ENCODE results near the gene CPEB2. TPM values are rescaled to one million over a fixed set of nuclear protein-coding genes. Genes with fewer than 3 reads are reported as not detected.

The CPEB2 gene
- total and polyA plus RNA-seq, 10 of the 15 experiments (the other 5 are each of a cell fraction or from before 2014, with no cell fraction given) = 0.73 to 8.3 (median 3.7) TPM

DNA sequence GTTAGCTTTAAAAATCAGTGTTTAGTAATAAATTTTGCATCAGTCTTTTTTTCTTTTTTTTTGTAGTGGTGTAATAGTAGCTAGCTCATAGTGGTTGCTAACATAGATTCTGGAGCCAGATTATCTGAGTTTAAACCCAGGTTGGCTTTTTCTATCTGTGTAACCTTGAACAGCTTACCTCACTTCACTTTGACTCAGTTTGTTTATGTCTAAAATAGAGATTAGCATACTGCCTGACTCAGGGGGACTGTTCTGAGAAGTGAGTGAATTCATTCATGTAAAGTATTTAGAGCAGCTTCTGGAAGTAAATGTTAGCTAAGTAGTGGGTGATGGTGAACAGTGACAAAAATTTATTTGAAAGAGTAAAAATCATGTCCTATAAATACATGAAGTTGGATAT is 32.9 kb downstream of the CPEB2 start:
- ChIA-PET RAD21 (ENCODE audit: unreplicated experiment) (interaction anchor here (1.0 kb wide), 1 partner anchor 11 kb away, joined by 3 read pairs; no protein-coding TSS in a partner anchor), SMC1A (ENCODE audit: uncharacterized antibody, unreplicated experiment) (interaction anchor here (0.9 to 1.7 kb wide), 4 partner anchors 8 to 124 kb away, joined by 3 to 4 read pairs (median 3); no protein-coding TSS in a partner anchor), POLR2A (no interaction called here), CTCF (interaction anchor here (0.7 to 1.9 kb wide), 3 partner anchors 10 to 20 kb away, joined by 3 to 9 read pairs (median 5); no protein-coding TSS in a partner anchor)
- no TSS peak for BruUV-seq (replicated peaks)
- H3K9me3 ChIP-seq (replicated peaks; ENCODE audit: control insufficient read depth, insufficient read depth, low read length) = no peaks in the 10 kb centered on the region
- H3K27ac ChIP-seq (ENCODE audit: control insufficient read depth, insufficient read depth) = no peak overlapping the region
- FAIRE-seq = no peak
- no peaks in the 10 kb centered on the region for H4K20me1 ChIP-seq (ENCODE audit: control insufficient read depth, insufficient read depth)
- no peak overlapping the region for H3K4me2 ChIP-seq (ENCODE audit: control insufficient read depth, insufficient read depth)
- no peak overlapping the region for H2AFZ ChIP-seq (ENCODE audit: control insufficient read depth, low read depth, low read length)
- in situ Hi-C loops (cut with MboI) = no loop called here
- no peak for ATAC-seq
- H3K4me1 ChIP-seq (ENCODE audit: control insufficient read depth, insufficient read depth, low read length) = no peaks in the 10 kb centered on the region
- H3K36me3 ChIP-seq (ENCODE audit: control insufficient read depth in 2 of 2, insufficient read depth in 2 of 2, low read length in 1 of 2) = peaks cover 1 to 2% of the 10 kb centered on the region in 2 experiments
- no peaks in the 10 kb centered on the region for H3K27me3 ChIP-seq (replicated peaks in 1 of 2; ENCODE audit: control insufficient read depth in 2 of 2, insufficient read depth in 2 of 2, low read length in 1 of 2)
- H3K79me2 ChIP-seq (ENCODE audit: control insufficient read depth, insufficient read depth, low read length) = no peaks in the 10 kb centered on the region
- no peak overlapping the region for H3K4me3 ChIP-seq
- no peak for DNase-seq (ENCODE audit: low read depth, low spot score)
- no peak overlapping the region for H3K9ac ChIP-seq (ENCODE audit: control insufficient read depth, insufficient read depth, low read length)
- TF ChIP-seq, protein P1, sequence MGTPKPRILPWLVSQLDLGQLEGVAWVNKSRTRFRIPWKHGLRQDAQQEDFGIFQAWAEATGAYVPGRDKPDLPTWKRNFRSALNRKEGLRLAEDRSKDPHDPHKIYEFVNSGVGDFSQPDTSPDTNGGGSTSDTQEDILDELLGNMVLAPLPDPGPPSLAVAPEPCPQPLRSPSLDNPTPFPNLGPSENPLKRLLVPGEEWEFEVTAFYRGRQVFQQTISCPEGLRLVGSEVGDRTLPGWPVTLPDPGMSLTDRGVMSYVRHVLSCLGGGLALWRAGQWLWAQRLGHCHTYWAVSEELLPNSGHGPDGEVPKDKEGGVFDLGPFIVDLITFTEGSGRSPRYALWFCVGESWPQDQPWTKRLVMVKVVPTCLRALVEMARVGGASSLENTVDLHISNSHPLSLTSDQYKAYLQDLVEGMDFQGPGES (IDR thresholded peaks at IDR 0.05) = no peak
- TF ChIP-seq SKIL (IDR thresholded peaks at IDR 0.05; ENCODE audit: low read depth, poor library complexity, severe bottlenecking) = no peak
- no peak for TF ChIP-seq ZNF384 (IDR thresholded peaks at IDR 0.05; ENCODE audit: borderline replicate concordance, low read depth, low read length)
- TF ChIP-seq MEF2B (IDR thresholded peaks at IDR 0.05; ENCODE audit: partially characterized antibody, poor library complexity, severe bottlenecking) = no peak
- TF ChIP-seq SREBF1 (IDR thresholded peaks at IDR 0.05; ENCODE audit: low read length) = no peak
- TF ChIP-seq ZBED1 (IDR thresholded peaks at IDR 0.05; ENCODE audit: borderline replicate concordance) = no peak
- TF ChIP-seq IKZF1 (conservative IDR thresholded peaks at IDR 0.05) = no peak
- TF ChIP-seq, protein P2, sequence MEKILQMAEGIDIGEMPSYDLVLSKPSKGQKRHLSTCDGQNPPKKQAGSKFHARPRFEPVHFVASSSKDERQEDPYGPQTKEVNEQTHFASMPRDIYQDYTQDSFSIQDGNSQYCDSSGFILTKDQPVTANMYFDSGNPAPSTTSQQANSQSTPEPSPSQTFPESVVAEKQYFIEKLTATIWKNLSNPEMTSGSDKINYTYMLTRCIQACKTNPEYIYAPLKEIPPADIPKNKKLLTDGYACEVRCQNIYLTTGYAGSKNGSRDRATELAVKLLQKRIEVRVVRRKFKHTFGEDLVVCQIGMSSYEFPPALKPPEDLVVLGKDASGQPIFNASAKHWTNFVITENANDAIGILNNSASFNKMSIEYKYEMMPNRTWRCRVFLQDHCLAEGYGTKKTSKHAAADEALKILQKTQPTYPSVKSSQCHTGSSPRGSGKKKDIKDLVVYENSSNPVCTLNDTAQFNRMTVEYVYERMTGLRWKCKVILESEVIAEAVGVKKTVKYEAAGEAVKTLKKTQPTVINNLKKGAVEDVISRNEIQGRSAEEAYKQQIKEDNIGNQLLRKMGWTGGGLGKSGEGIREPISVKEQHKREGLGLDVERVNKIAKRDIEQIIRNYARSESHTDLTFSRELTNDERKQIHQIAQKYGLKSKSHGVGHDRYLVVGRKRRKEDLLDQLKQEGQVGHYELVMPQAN (conservative IDR thresholded peaks at IDR 0.05) = no peak
- intact Hi-C loops (cut with micrococcal nuclease; ENCODE audit: unreplicated experiment) = no loop called here

All from GM12878 (cell line).